Naive thymus-derived CD4-positive, alpha-beta T cell (primary cell): ENCODE data around the gene MYOM1. TPM values are rescaled to one million over a fixed set of nuclear protein-coding genes. Genes with fewer than 3 reads are reported as not detected.
"Not testable (repeated sequence)": the region's sequence is repeated elsewhere in the genome, so short reads cannot be mapped to it uniquely, and the experiment has no call there.

Experiments used
- ATAC-seq: fragments of 150-1000 bp; cut with Tn5 transposase; 2 replicates; pipeline ENCODE4 v1.10.0; 2021; ENCODE audit warnings: mild to moderate bottlenecking, moderate library complexity
- CTCF ChIA-PET: fragments of 350-600 bp; sonication (Branson Sonifier 250); formaldehyde crosslinking; loops from one replicate; lab custom pipeline; 2021; ENCODE audit warnings: antibody characterized with exemption; lab: Charles Lee
- POLR2A ChIA-PET: fragments of 350-600 bp; sonication (Branson Sonifier 250); formaldehyde crosslinking; loops from one replicate; lab custom pipeline; 2021; ENCODE audit warnings: antibody characterized with exemption, inconsistent platforms; lab: Charles Lee
- DNase-seq, 9 donors: peaks; one replicate each; pipeline versions ENCODE4 v3.0.0 to v3.0.0-alpha.2; 2020 to 2022; ENCODE audit warnings: mixed read lengths in 1 of 9
- H3K27ac ChIP-seq: one replicate; pipeline ENCODE4 v1.7.0; 2013; ENCODE audit warnings: mild to moderate bottlenecking, low read depth, low read length, moderate library complexity
- H3K27me3 ChIP-seq, 2 donors: one replicate each; pipeline ENCODE4 v1.7.0; 2013; ENCODE audit warnings: low read length in 2 of 2, mild to moderate bottlenecking in 2 of 2, moderate library complexity in 2 of 2; ENCODE audit not compliant: control insufficient read depth in 2 of 2, insufficient read depth in 2 of 2
- H3K36me3 ChIP-seq, 3 experiments: 1 replicate in 2 of 3; 2 replicates in 1 of 3; pipeline ENCODE4 v1.7.0; 2013; ENCODE audit warnings: low read length in 3 of 3, mild to moderate bottlenecking in 3 of 3, moderate library complexity in 1 of 3; ENCODE audit not compliant: insufficient read depth in 3 of 3, control insufficient read depth in 2 of 3
- H3K4me1 ChIP-seq, 2 donors: one replicate each; pipeline ENCODE4 v1.7.0; 2013; ENCODE audit warnings: low read length in 2 of 2, mild to moderate bottlenecking in 2 of 2, moderate library complexity in 1 of 2; ENCODE audit not compliant: control insufficient read depth in 2 of 2, insufficient read depth in 2 of 2
- H3K4me3 ChIP-seq: 2 replicates; pipeline ENCODE4 v1.7.0; 2013; ENCODE audit warnings: mild to moderate bottlenecking, low read length
- H3K9me3 ChIP-seq, 3 experiments: 1 replicate in 2 of 3; 2 replicates in 1 of 3; pipeline ENCODE4 v1.7.0; 2013; ENCODE audit warnings: low read length in 3 of 3; ENCODE audit not compliant: control insufficient read depth in 2 of 3
- H3K27ac Mint-ChIP-seq, 9 donors: one replicate each; pipeline ENCODE4 v1.8.0; 2020 to 2022; ENCODE audit warnings: mixed read lengths in 9 of 9, mild to moderate bottlenecking in 8 of 9, moderate library complexity in 5 of 9, inconsistent platforms in 2 of 9
- H3K27me3 Mint-ChIP-seq, 5 donors: one replicate each; pipeline ENCODE4 v1.8.0; 2021 to 2022; ENCODE audit warnings: mixed read lengths in 5 of 5, mild to moderate bottlenecking in 1 of 5
- H3K36me3 Mint-ChIP-seq, 5 donors: one replicate each; pipeline ENCODE4 v1.8.0; 2020 to 2022; ENCODE audit warnings: mixed read lengths in 5 of 5, mild to moderate bottlenecking in 3 of 5, inconsistent platforms in 1 of 5
- H3K4me1 Mint-ChIP-seq, 7 donors: one replicate each; pipeline ENCODE4 v1.8.0; 2020 to 2022; ENCODE audit warnings: mixed read lengths in 7 of 7, mild to moderate bottlenecking in 3 of 7, inconsistent platforms in 1 of 7
- H3K4me3 Mint-ChIP-seq, 10 donors: one replicate each; pipeline ENCODE4 v1.8.0; 2020 to 2022; ENCODE audit warnings: mild to moderate bottlenecking in 10 of 10, mixed read lengths in 10 of 10, moderate library complexity in 6 of 10, inconsistent platforms in 2 of 10
- H3K9me3 Mint-ChIP-seq, 11 donors: one replicate each; pipeline ENCODE4 v1.8.0; 2020 to 2022; ENCODE audit warnings: mixed read lengths in 11 of 11, mild to moderate bottlenecking in 4 of 11, inconsistent platforms in 1 of 11, moderate library complexity in 1 of 11
- intact Hi-C, 2 donors: fragments of 100-400 bp; cut with micrococcal nuclease; formaldehyde crosslinking; loops; one replicate each; pipeline ENCODE4 v1.15.1; 2023
- polyA plus RNA-seq, 2 donors: library from polyadenylated mRNA; unstranded; fragments of 300-500 nt; fragmentation: Illumina TruSeq; gene quantifications; one replicate each; pipeline ENCODE4 v1.2.3, GENCODE V29; 2021
- total RNA-seq, 6 experiments: library from RNA in 5 of 6; stranded (reverse) in 5 of 6; gene quantifications; 1 replicate in 5 of 6; 2 replicates in 1 of 6; pipeline ENCODE4 v1.2.3 and lab custom pipeline; 2021 to 2026

Gene MYOM1
- total and polyA plus RNA-seq, 7 experiments from 2014 or later: 0.83 to 6.7 (median 1.9) TPM

DNA sequence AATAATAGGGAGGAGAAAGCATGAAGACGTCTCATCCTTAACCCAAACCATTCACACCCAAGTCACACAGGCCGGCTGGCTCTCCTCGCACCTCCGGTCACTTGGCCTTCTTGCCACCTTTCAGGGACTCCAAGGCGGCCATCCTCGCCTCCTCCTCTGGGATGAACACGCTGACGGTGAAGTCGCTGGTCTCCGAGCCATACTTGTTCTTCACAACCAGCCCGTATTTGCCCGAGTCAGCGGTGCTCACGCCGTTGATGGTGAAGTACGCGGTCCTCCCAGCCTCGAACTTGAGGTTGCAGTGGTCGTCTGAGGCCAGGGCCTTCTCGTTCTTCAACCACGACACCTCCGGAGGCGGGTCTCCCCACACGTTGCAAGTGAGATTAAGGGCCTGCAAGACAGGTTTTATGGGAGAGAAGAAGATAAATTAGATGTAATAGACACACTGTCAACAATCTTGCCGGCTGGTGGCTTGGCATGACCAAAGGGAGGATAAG, 152.6 kb downstream of the MYOM1 start:
- intact Hi-C loops: no loop called here

DNA sequence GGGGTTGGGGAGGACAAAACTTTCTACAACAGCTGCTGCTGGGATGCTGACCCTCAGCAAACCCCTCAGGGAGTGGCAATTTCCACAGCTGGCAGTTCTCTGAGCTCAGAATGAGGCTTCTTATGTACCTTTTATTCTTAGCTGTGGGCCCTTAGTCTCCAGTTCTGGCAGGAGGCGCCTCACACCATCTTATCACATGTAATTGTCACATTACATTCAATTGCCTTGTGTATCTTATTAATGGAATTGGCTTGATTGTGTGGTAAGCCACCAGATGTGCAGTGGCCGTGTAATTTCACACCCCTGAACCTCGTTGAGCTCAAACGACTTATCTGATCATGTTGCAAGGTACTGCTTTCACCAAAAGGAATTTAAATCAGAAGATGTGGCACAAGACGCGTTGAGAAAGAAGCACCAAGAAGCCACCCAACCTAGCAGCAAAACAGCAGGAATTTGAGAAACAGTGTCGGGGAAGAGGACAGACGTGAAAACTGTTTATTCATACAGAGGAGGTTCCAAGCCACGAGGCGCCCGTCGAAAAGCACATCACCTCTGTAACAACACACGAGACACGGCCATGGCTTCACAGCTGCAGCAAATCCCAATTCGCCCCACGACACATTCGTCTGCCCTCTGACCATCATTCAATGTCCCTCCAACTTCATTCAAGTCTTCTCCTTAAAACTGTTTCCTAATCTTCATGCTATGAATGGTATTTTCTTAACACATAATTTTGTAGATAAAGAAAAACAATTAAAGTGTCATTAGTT, 153.2 kb downstream of the MYOM1 start:
- Histone ChIP-seq H3K9me3 (no peaks in the 10 kb centered on the region), H3K4me1 (peaks cover 37 to 41% of the 10 kb centered on the region in 2 donors), H3K4me3 (no peak overlapping the region), H3K27me3 (no peaks in the 10 kb centered on the region), H3K36me3 (no peaks in the 10 kb centered on the region), H3K27ac (no peak overlapping the region)
- CTCF ChIA-PET: interaction anchor here (10.1 kb wide), 1 partner anchor 71 kb away, joined by 226 read pairs; no protein-coding TSS in a partner anchor
- DNase-seq (no peak), ATAC-seq (no peak)
- H3K9me3 Mint-ChIP-seq: no peaks in the 10 kb centered on the region
- POLR2A ChIA-PET: interaction anchor here (0.6 to 8.2 kb wide), 4 partner anchors 15 to 198 kb away, joined by 3 to 176 read pairs (median 4); no protein-coding TSS in a partner anchor
- peaks cover 42 to 59% (median 58%) of the 10 kb centered on the region in 7 donors for H3K4me1 Mint-ChIP-seq
- H3K27me3 Mint-ChIP-seq: no peaks in the 10 kb centered on the region
- H3K4me3 Mint-ChIP-seq: peak overlapping the region in 7 of 10 donors; percentile 23 to 82 (median 44)
- H3K27ac Mint-ChIP-seq: peak overlapping the region; percentile 37 to 94 (median 81)
- intact Hi-C loops: no loop called here
- peaks cover 0 to 12% (median 6%) of the 10 kb centered on the region in 5 donors for H3K36me3 Mint-ChIP-seq

More for the DNA sequence above, 152.6 kb downstream of the MYOM1 start:
- H3K9me3 ChIP-seq: no peaks in the 10 kb centered on the region
- H3K4me1 Mint-ChIP-seq: peaks cover 35 to 52% (median 51%) of the 10 kb centered on the region in 7 donors
- ChIA-PET CTCF (no interaction called here), POLR2A (interaction anchor here (1.0 kb wide), 1 partner anchor 84 kb away, joined by 3 read pairs; no protein-coding TSS in a partner anchor)
- peaks cover 0 to 12% (median 6%) of the 10 kb centered on the region in 5 donors for H3K36me3 Mint-ChIP-seq
- peaks cover 30 to 34% of the 10 kb centered on the region in 2 donors for H3K4me1 ChIP-seq
- H3K4me3 ChIP-seq: peak overlapping the region; percentile 20
- no peaks in the 10 kb centered on the region for H3K36me3 ChIP-seq
- peak overlapping the region; percentile 81 to 94 (median 84) for H3K27ac Mint-ChIP-seq
- no peaks in the 10 kb centered on the region for H3K27me3 ChIP-seq
- DNase-seq (no peak), ATAC-seq (no peak)
- H3K4me3 Mint-ChIP-seq: peak overlapping the region; percentile 31 to 84 (median 69)
- H3K27ac ChIP-seq: peak overlapping the region; percentile 58
- no peaks in the 10 kb centered on the region for H3K27me3 Mint-ChIP-seq
- no peaks in the 10 kb centered on the region for H3K9me3 Mint-ChIP-seq

DNA sequence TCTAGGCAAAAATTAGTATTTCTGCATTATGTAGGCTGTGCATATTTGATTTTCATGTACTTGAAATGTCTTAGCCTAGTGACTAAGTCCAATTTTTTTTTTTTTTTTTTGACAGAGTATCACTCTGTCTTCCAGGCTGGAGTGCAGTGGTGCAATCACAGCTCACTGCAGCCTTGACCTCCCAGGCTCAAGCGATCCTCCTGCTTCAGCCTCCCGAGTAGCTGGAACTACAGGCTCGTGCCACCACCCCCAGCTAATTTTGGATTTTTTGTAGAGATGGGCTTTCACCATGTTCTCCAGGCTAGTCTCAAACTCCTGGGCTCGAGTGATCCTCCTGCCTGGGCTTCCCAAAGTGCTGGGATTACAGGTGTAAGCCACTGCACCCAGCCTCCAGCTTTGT, 156.0 kb downstream of the MYOM1 start:
- H3K4me1 Mint-ChIP-seq: peaks cover 44 to 72% (median 70%) of the 10 kb centered on the region in 7 donors
- not testable (repeated sequence) for H3K27ac ChIP-seq, DNase-seq, H3K36me3 ChIP-seq, H3K9me3 ChIP-seq, H3K36me3 Mint-ChIP-seq, H3K27me3 ChIP-seq, ATAC-seq, H3K9me3 Mint-ChIP-seq, H3K4me3 ChIP-seq, H3K27me3 Mint-ChIP-seq
- peak overlapping the region in 2 of 9 donors; percentile 92 to 96 for H3K27ac Mint-ChIP-seq
- ChIA-PET POLR2A (interaction anchor here (0.5 to 8.2 kb wide), 8 partner anchors 11 to 183 kb away, joined by 3 to 176 read pairs (median 40); partner anchors contain the start of genes LPIN2 and MYL12A), CTCF (interaction anchor here (0.6 to 10.1 kb wide), 17 partner anchors 10 to 131 kb away, joined by 3 to 226 read pairs (median 11); no protein-coding TSS in a partner anchor)
- H3K4me1 ChIP-seq: peaks cover 52 to 68% of the 10 kb centered on the region in 2 donors
- intact Hi-C loops: loop anchor here (1.0 to 5.0 kb wide), 8 partner anchors 11 to 529 kb away; no protein-coding TSS in a partner anchor
- peak overlapping the region in 2 of 10 donors; percentile 75 to 79 for H3K4me3 Mint-ChIP-seq

GRCh38 chr18:3062798-3063680, 156.7 kb downstream of the MYOM1 start:
- peak overlapping the region; percentile 55 for H3K4me3 ChIP-seq
- H3K27ac ChIP-seq: peak overlapping the region; percentile 96
- Mint-ChIP-seq H3K36me3 (peaks cover 0 to 11% (median 6%) of the 10 kb centered on the region in 5 donors), H3K4me1 (peaks cover 46 to 74% (median 71%) of the 10 kb centered on the region in 7 donors), H3K9me3 (no peaks in the 10 kb centered on the region), H3K4me3 (peak overlapping the region; percentile 56 to 83 (median 77)), H3K27ac (peak overlapping the region; percentile 91 to 99 (median 96)), H3K27me3 (no peaks in the 10 kb centered on the region)
- H3K9me3 ChIP-seq: no peaks in the 10 kb centered on the region
- no peaks in the 10 kb centered on the region for H3K36me3 ChIP-seq
- DNase-seq (peak; percentile 47 to 76 (median 67)), ATAC-seq (peak; percentile 59)
- CTCF ChIA-PET: interaction anchor here (0.6 to 10.1 kb wide), 39 partner anchors 9 to 381 kb away, joined by 3 to 226 read pairs (median 5); partner anchors contain the start of gene MYL12A
- peaks cover 60 to 70% of the 10 kb centered on the region in 2 donors for H3K4me1 ChIP-seq
- H3K27me3 ChIP-seq: no peaks in the 10 kb centered on the region
- POLR2A ChIA-PET: interaction anchor here (0.5 to 8.2 kb wide), 24 partner anchors 12 to 426 kb away, joined by 3 to 176 read pairs (median 8); partner anchors contain the start of genes LPIN2, MYL12A, MYL12B and TGIF1
- intact Hi-C loops: loop anchor here (1.0 to 5.0 kb wide), 9 partner anchors 11 to 529 kb away; no protein-coding TSS in a partner anchor

GRCh38 chr18:3061581-3062312, 158.0 kb downstream of the MYOM1 start:
- Mint-ChIP-seq H3K4me1 (peaks cover 41 to 74% (median 70%) of the 10 kb centered on the region in 7 donors), H3K36me3 (peaks cover 0 to 13% (median 4%) of the 10 kb centered on the region in 5 donors), H3K4me3 (peak overlapping the region; percentile 56 to 83 (median 80)), H3K27ac (peak overlapping the region; percentile 91 to 99 (median 96)), H3K9me3 (no peaks in the 10 kb centered on the region), H3K27me3 (no peaks in the 10 kb centered on the region)
- ATAC-seq: peak; percentile 59
- H3K27ac ChIP-seq: peak overlapping the region; percentile 96
- no peaks in the 10 kb centered on the region for H3K27me3 ChIP-seq
- POLR2A ChIA-PET: interaction anchor here (0.5 to 8.2 kb wide), 36 partner anchors 8 to 425 kb away, joined by 3 to 176 read pairs (median 7); partner anchors contain the start of genes EMILIN2, LPIN2, MYL12A and MYL12B
- peak overlapping the region; percentile 55 for H3K4me3 ChIP-seq
- H3K4me1 ChIP-seq: peaks cover 68 to 73% of the 10 kb centered on the region in 2 donors
- no peaks in the 10 kb centered on the region for H3K36me3 ChIP-seq
- DNase-seq: peak in 8 of 9 donors; percentile 24 to 56 (median 34)
- intact Hi-C loops: loop anchor here (1.0 to 5.0 kb wide), 12 partner anchors 36 to 531 kb away; partner anchors contain the start of genes LPIN2 (in 2 of the 2), MYL12A (in 1 of the 2) and MYL12B (in 1 of the 2)
- H3K9me3 ChIP-seq: no peaks in the 10 kb centered on the region
- CTCF ChIA-PET: interaction anchor here (0.6 to 10.1 kb wide), 31 partner anchors 10 to 189 kb away, joined by 3 to 226 read pairs (median 5); partner anchors contain the start of gene MYL12A
